Mesodermal cell (in vitro differentiated cells): Measurements from ENCODE around the gene CCDC15.
"Not testable (repeated sequence)": the region's sequence is repeated elsewhere in the genome, so short reads cannot be mapped to it uniquely, and the experiment has no call there.

Source experiments
- H3K27ac ChIP-seq: 2 replicates; pipeline ENCODE4 v1.7.0; 2013; ENCODE audit warnings: mild to moderate bottlenecking, low read depth, low read length, moderate library complexity; ENCODE audit not compliant: severe bottlenecking
- H3K36me3 ChIP-seq: 2 replicates; pipeline ENCODE4 v1.7.1; 2013; ENCODE audit warnings: mild to moderate bottlenecking, low read length, moderate library complexity; ENCODE audit not compliant: control insufficient read depth, insufficient read depth
- H3K4me1 ChIP-seq: one replicate; pipeline ENCODE4 v1.7.1; 2013; ENCODE audit warnings: mild to moderate bottlenecking, low read length; ENCODE audit not compliant: insufficient read depth, control insufficient read depth, poor library complexity, severe bottlenecking
- H3K4me3 ChIP-seq: 2 replicates; pipeline ENCODE4 v1.7.0; 2013; ENCODE audit warnings: low read length, control low read depth, mild to moderate bottlenecking; ENCODE audit not compliant: insufficient read depth, poor library complexity, severe bottlenecking; ENCODE audit errors: extremely low read depth
- H3K9me3 ChIP-seq: 2 replicates; pipeline ENCODE4 v1.7.1; 2013; ENCODE audit warnings: mild to moderate bottlenecking, low read length, moderate library complexity; ENCODE audit not compliant: control insufficient read depth
- WGBS, 2 experiments: methylation state at CpG; one replicate each; pipeline ENCODE4 v1.1.5; 2013; ENCODE audit warnings: missing lambda C conversion rate in 2 of 2; ENCODE audit not compliant: insufficient coverage in 2 of 2; 5-methylcytosine and 5-hydroxymethylcytosine counted together

CCDC15 gene

DNA sequence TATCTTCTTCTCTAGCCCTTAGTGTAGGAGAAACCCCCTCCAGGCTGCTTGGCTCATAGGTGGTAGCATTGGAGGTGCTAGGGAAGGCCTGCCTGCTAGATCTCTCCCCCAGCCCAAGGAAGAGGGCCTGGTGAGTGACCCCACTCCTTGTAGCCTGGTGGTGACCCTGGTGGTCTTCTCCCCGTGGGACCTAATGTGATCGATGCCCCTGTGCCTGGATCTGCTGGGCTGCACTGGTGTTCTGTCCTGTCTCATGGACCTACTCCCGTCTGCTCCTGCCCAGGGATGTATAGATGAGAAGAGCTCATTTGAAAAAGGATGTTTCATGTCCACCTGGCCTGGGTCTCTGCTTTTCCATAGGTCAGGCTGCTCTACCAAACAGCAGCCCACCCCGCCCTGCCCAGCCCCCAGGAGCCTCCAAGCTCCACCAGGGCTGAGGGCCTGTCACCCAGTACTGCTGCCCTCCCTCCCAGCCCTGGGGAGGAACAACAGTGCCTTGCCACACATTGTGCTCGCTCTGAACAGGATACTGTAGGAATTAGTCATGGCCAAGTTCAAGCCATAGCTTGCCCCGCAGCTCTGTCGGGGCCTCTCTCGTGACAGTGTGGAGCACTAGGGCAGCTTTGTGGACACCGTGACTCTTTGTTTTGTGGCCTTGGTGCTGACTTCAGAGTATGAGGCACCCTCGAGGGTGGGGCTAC lies 128.8 kb downstream of the CCDC15 start:
- no peak overlapping the region for H3K27ac ChIP-seq
- WGBS, 2 experiments = 86 to 87% methylated on average over 8 to 9 of the region's 10 CpGs

GRCh38 chr11:125083312-125084056 lies 129.5 kb downstream of the CCDC15 start:
- Histone ChIP-seq H3K4me1 (no peaks in the 10 kb centered on the region), H3K4me3 (no peak overlapping the region), H3K27ac (no peak overlapping the region), H3K36me3 (no peaks in the 10 kb centered on the region), H3K9me3 (no peaks in the 10 kb centered on the region)
- WGBS, 2 experiments = 90 to 91% methylated on average over 5 to 11 of the region's 11 CpGs

More for the DNA sequence above, 128.8 kb downstream of the CCDC15 start:
- Histone ChIP-seq H3K4me1 (no peaks in the 10 kb centered on the region), H3K4me3 (no peak overlapping the region), H3K36me3 (no peaks in the 10 kb centered on the region), H3K9me3 (no peaks in the 10 kb centered on the region)

GRCh38 chr11:125084057-125084416 lies 130.0 kb downstream of the CCDC15 start:
- Histone ChIP-seq H3K4me3 (no peak overlapping the region), H3K4me1 (no peaks in the 10 kb centered on the region), H3K9me3 (no peaks in the 10 kb centered on the region), H3K27ac (no peak overlapping the region), H3K36me3 (no peaks in the 10 kb centered on the region)
- WGBS, 2 experiments = 93 to 94% methylated on average over 11 of the region's 11 CpGs

GRCh38 chr11:125084761-125085231 lies 130.8 kb downstream of the CCDC15 start:
- Histone ChIP-seq H3K4me3 (no peak overlapping the region), H3K9me3 (no peaks in the 10 kb centered on the region), H3K27ac (no peak overlapping the region), H3K36me3 (no peaks in the 10 kb centered on the region), H3K4me1 (no peaks in the 10 kb centered on the region)
- WGBS, 2 experiments = 84 to 94% methylated on average over 2 to 8 of the region's 8 CpGs

- 77 to 88% methylated on average over 15 to 17 of the region's 20 CpGs for WGBS, 2 experiments
- Histone ChIP-seq H3K36me3 (no peaks in the 10 kb centered on the region), H3K4me1 (no peaks in the 10 kb centered on the region), H3K9me3 (no peaks in the 10 kb centered on the region), H3K4me3 (no peak overlapping the region), H3K27ac (no peak overlapping the region)
These were observed 131.5 kb downstream of the CCDC15 start for GRCh38 chr11:125085301-125086081.

- WGBS, 2 experiments = 87 to 90% methylated on average over 8 to 14 of the region's 14 CpGs
- H3K27ac ChIP-seq = no peak overlapping the region
- no peak overlapping the region for H3K4me3 ChIP-seq
- no peaks in the 10 kb centered on the region for H3K36me3 ChIP-seq
- H3K9me3 ChIP-seq = no peaks in the 10 kb centered on the region
- H3K4me1 ChIP-seq = peaks cover 4% of the 10 kb centered on the region
These were observed 132.8 kb downstream of the CCDC15 start for GRCh38 chr11:125086633-125087296.

GRCh38 chr11:125088123-125088522 lies 134.1 kb downstream of the CCDC15 start:
- Histone ChIP-seq H3K27ac (no peak overlapping the region), H3K4me3 (no peak overlapping the region), H3K4me1 (peaks cover 15% of the 10 kb centered on the region), H3K36me3 (no peaks in the 10 kb centered on the region), H3K9me3 (no peaks in the 10 kb centered on the region)
- 85 to 96% methylated on average over 2 of the region's 2 CpGs for WGBS, 2 experiments

DNA sequence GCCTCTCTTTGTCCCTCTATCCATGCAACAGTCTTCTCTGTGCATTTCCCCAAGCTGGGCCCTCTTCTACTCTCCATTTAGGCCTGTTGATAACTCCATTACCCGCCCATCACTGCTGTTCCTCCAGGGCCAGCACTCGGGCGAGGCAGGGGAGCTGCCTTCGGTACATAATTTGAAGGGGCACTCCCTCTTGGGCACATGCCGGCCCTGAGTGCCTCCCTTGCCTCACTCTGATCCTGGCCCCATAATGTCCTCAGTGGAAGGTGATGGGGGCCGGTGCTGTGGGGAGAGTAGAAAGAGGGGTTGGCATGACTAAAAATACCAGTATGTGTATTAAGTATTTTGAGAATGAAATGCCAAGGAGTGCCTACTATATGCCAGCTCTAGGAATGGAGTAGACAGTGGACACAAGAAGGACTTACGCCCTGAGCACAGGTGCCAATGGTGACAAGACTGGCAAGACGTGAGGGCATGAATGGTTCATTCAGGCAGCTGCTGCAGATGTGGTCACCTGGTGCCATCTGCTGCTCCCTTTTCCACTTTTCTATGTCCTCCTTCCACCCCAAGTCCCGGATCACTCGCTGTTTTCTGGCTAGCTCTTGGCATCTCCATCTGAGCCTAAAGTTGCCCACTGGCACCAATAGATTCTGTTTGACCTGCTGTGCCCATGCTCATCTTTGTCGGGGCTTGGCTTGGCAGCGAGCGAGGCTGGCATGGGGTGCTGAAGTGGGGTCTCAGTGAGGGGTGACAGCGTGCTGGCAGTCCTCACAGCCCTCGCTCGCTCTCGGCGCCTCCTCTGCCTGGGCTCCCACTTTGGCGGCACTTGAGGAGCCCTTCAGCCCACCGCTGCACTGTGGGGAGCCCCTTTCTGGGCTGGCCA lies 134.8 kb downstream of the CCDC15 start:
- 89 to 90% methylated on average over 10 to 12 of the region's 20 CpGs for WGBS, 2 experiments
- H3K36me3 ChIP-seq = no peaks in the 10 kb centered on the region
- H3K9me3 ChIP-seq = no peaks in the 10 kb centered on the region
- H3K4me3 ChIP-seq = no peak overlapping the region
- H3K4me1 ChIP-seq = peaks cover 15% of the 10 kb centered on the region
- no peak overlapping the region for H3K27ac ChIP-seq

DNA sequence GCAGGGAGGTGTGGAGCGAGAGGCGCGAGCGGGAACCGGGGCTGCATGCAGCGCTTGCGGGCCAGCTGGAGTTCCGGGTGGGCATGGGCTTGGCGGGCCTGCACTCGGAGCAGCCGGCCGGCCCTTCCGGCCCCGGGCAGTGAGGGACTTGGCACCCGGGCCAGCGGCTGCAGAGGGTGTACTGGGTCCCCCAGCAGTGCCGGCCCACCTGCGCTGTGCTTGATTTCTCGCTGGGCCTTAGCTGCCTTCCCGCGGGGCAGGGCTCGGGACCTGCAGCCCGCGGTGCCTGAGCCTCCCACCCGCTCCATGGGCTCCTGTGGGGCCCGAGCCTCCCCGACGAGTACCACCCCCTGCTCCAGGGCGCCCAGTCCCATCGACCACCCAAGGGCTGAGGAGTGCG lies 135.5 kb downstream of the CCDC15 start:
- H3K36me3 ChIP-seq, H3K9me3 ChIP-seq, H3K27ac ChIP-seq, H3K4me3 ChIP-seq: not testable (repeated sequence)
- peaks cover 15% of the 10 kb centered on the region for H3K4me1 ChIP-seq
- 94 to 95% methylated on average over 9 to 27 of the region's 31 CpGs for WGBS, 2 experiments
